ENCODE data around the gene REPIN1.

Gene REPIN1

GRCh38 chr7:150409300-150410030 is 40.8 kb downstream of the REPIN1 start:
- Histone ChIP-seq H3F3A (ENCODE audit: insufficient read depth, low read length) (peaks cover 34% of the 10 kb centered on the region), H3K4me3 (ENCODE audit: low read length) (no peak overlapping the region), H3K36me3 (replicated peaks; ENCODE audit: insufficient read depth, low read length) (peaks cover 6% of the 10 kb centered on the region), H3K9ac (ENCODE audit: low read length) (no peak overlapping the region), H3K79me2 (ENCODE audit: low read length) (peaks cover 53% of the 10 kb centered on the region), H3K9me3 (replicated peaks; ENCODE audit: insufficient read depth, low read length) (no peaks in the 10 kb centered on the region), H4K20me1 (ENCODE audit: insufficient read depth, low read length) (no peaks in the 10 kb centered on the region), H3K4me1 (ENCODE audit: low read length) (peaks cover 28% of the 10 kb centered on the region), H3K4me2 (ENCODE audit: low read depth, low read length) (no peak overlapping the region), H2AFZ (ENCODE audit: low read length) (no peak overlapping the region), H3K27ac (ENCODE audit: low read length) (peak overlapping the region; percentile 7; the same call in 1 of the 2 replicates), H3K27me3 (replicated peaks; ENCODE audit: insufficient read depth, low read length) (no peaks in the 10 kb centered on the region), H3K9me2 (replicated peaks; ENCODE audit: insufficient read depth, low read length) (no peaks in the 10 kb centered on the region)
- no peak for DNase-seq
- no peak for TF ChIP-seq EZH2 (optimal IDR thresholded peaks at IDR 0.05; ENCODE audit: low read depth, low read length)
- TF ChIP-seq CTCF (IDR thresholded peaks at IDR 0.05; ENCODE audit: low read length): no peak
- no peak for TF ChIP-seq EZH2phosphoT487 (IDR thresholded peaks at IDR 0.05; ENCODE audit: low read length)

GRCh38 chr7:150410131-150410530 is 41.5 kb downstream of the REPIN1 start:
- Histone ChIP-seq H3K36me3 (replicated peaks; ENCODE audit: insufficient read depth, low read length) (peaks cover 6% of the 10 kb centered on the region), H3K4me2 (ENCODE audit: low read depth, low read length) (no peak overlapping the region), H4K20me1 (ENCODE audit: insufficient read depth, low read length) (no peaks in the 10 kb centered on the region), H3K9me3 (replicated peaks; ENCODE audit: insufficient read depth, low read length) (no peaks in the 10 kb centered on the region), H3K4me1 (ENCODE audit: low read length) (peaks cover 33% of the 10 kb centered on the region), H3K4me3 (ENCODE audit: low read length) (no peak overlapping the region), H3K9me2 (replicated peaks; ENCODE audit: insufficient read depth, low read length) (no peaks in the 10 kb centered on the region), H2AFZ (ENCODE audit: low read length) (no peak overlapping the region), H3K79me2 (ENCODE audit: low read length) (peaks cover 47% of the 10 kb centered on the region), H3F3A (ENCODE audit: insufficient read depth, low read length) (peaks cover 35% of the 10 kb centered on the region), H3K27me3 (replicated peaks; ENCODE audit: insufficient read depth, low read length) (no peaks in the 10 kb centered on the region), H3K27ac (ENCODE audit: low read length) (no peak overlapping the region), H3K9ac (ENCODE audit: low read length) (no peak overlapping the region)
- no peak for TF ChIP-seq CTCF (IDR thresholded peaks at IDR 0.05; ENCODE audit: low read length)
- no peak for TF ChIP-seq EZH2 (optimal IDR thresholded peaks at IDR 0.05; ENCODE audit: low read depth, low read length)
- no peak for TF ChIP-seq EZH2phosphoT487 (IDR thresholded peaks at IDR 0.05; ENCODE audit: low read length)
- no peak for DNase-seq

GRCh38 chr7:150410680-150411346 is 42.2 kb downstream of the REPIN1 start:
- peaks cover 6% of the 10 kb centered on the region for H3K36me3 ChIP-seq (replicated peaks; ENCODE audit: insufficient read depth, low read length)
- H3K9me3 ChIP-seq (replicated peaks; ENCODE audit: insufficient read depth, low read length): no peaks in the 10 kb centered on the region
- no peaks in the 10 kb centered on the region for H3K9me2 ChIP-seq (replicated peaks; ENCODE audit: insufficient read depth, low read length)
- no peak overlapping the region for H3K9ac ChIP-seq (ENCODE audit: low read length)
- H3K27me3 ChIP-seq (replicated peaks; ENCODE audit: insufficient read depth, low read length): no peaks in the 10 kb centered on the region
- no peak overlapping the region for H3K27ac ChIP-seq (ENCODE audit: low read length)
- H2AFZ ChIP-seq (ENCODE audit: low read length): no peak overlapping the region
- no peaks in the 10 kb centered on the region for H4K20me1 ChIP-seq (ENCODE audit: insufficient read depth, low read length)
- DNase-seq: no peak
- TF ChIP-seq EZH2 (optimal IDR thresholded peaks at IDR 0.05; ENCODE audit: low read depth, low read length): no peak
- TF ChIP-seq CTCF (IDR thresholded peaks at IDR 0.05; ENCODE audit: low read length): no peak
- TF ChIP-seq EZH2phosphoT487 (IDR thresholded peaks at IDR 0.05; ENCODE audit: low read length): no peak
- H3K4me2 ChIP-seq (ENCODE audit: low read depth, low read length): no peak overlapping the region
- H3K4me1 ChIP-seq (ENCODE audit: low read length): peaks cover 39% of the 10 kb centered on the region
- peaks cover 36% of the 10 kb centered on the region for H3F3A ChIP-seq (ENCODE audit: insufficient read depth, low read length)
- H3K79me2 ChIP-seq (ENCODE audit: low read length): peaks cover 42% of the 10 kb centered on the region
- no peak overlapping the region for H3K4me3 ChIP-seq (ENCODE audit: low read length)

All from MM.1S (cell line).